HepG2 (cell line): ENCODE results near the gene PXYLP1.

ENCODE experiments used
- CSRNP2 ChIP-seq: sonication (generic); formaldehyde crosslinking; conservative IDR thresholded peaks from 2 replicates; pipeline ENCODE4 v1.8.0; 2022; ENCODE audit warnings: low read depth, missing genetic modification reagents
- CTCF ChIP-seq: sonication (generic); formaldehyde crosslinking; IDR thresholded peaks from 2 replicates; pipeline ENCODE4 v1.5.0; 2020; ENCODE audit warnings: mild to moderate bottlenecking, missing genetic modification reagents, moderate library complexity
- NFYB ChIP-seq: sonication (generic); formaldehyde crosslinking; IDR thresholded peaks from 2 replicates; pipeline ENCODE4 v1.4.0; 2020; ENCODE audit warnings: missing genetic modification reagents
- ZNF652 ChIP-seq: IDR thresholded peaks from 2 replicates; pipeline ENCODE4 v1.6.1; 2016; ENCODE audit warnings: low read depth, borderline replicate concordance
- ZSCAN5A ChIP-seq: sonication (generic); formaldehyde crosslinking; IDR thresholded peaks from 2 replicates; pipeline ENCODE4 v1.8.0; 2022; ENCODE audit warnings: mild to moderate bottlenecking, missing genetic modification reagents, borderline replicate concordance
- TF ChIP-seq, protein P1 (sequence below): IDR thresholded peaks from 2 replicates; pipeline ENCODE4 v1.6.1; 2012; ENCODE audit warnings: inconsistent platforms

GRCh38 chr3:141249041-141249440 is 17.4 kb downstream of the PXYLP1 start:
- TF ChIP-seq, protein P1, sequence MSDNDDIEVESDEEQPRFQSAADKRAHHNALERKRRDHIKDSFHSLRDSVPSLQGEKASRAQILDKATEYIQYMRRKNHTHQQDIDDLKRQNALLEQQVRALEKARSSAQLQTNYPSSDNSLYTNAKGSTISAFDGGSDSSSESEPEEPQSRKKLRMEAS, result no peak
- TF ChIP-seq ZSCAN5A (no peak), NFYB (CRISPR knock-in tag) (no peak), CSRNP2 (CRISPR knock-in tag) (no peak), CTCF (CRISPR knock-in tag) (no peak), ZNF652 (CRISPR knock-in tag) (no peak)
